Frontal cortex (tissue), 4 donors: ENCODE data around the gene CCDC91. TPM values are rescaled to one million over a fixed set of nuclear protein-coding genes. Genes with fewer than 3 reads are reported as not detected.

Experiments used
- DNase-seq, 2 donors: peaks; one replicate each; pipeline ENCODE4 v3.0.0; 2012; ENCODE audit warnings: low spot score in 2 of 2
- FAIRE-seq: peaks from 2 replicates; lab custom pipeline; 2012; peaks lifted over from hg19 to GRCh38; lab: Jason Lieb, UNC
- total RNA-seq: library from RNA; depleted of rRNA; stranded (reverse); fragments of >200 nt; gene quantifications from one replicate; pipeline ENCODE4 v1.2.3, GENCODE V29; 2014
- donor health status: control.
- donor health status: control.
- donor health status: control.

CCDC91 gene
- total RNA-seq, 1 donor from 2014 or later = 115 TPM

- no peak for DNase-seq
- FAIRE-seq = no peak
Observed at GRCh38 chr12:28497889-28498411, 307.7 kb downstream of the CCDC91 start.

- FAIRE-seq = no peak
- DNase-seq = no peak
Observed at GRCh38 chr12:28498850-28499249, 308.6 kb downstream of the CCDC91 start.

GRCh38 chr12:28500373-28501024 lies 310.2 kb downstream of the CCDC91 start:
- no peak for DNase-seq
- no peak for FAIRE-seq

- no peak for FAIRE-seq
- DNase-seq = no peak
Observed at GRCh38 chr12:28506271-28506670, 316.0 kb downstream of the CCDC91 start.

GRCh38 chr12:28507033-28507432 lies 316.8 kb downstream of the CCDC91 start:
- DNase-seq = no peak
- no peak for FAIRE-seq

GRCh38 chr12:28507867-28508266 lies 317.6 kb downstream of the CCDC91 start:
- FAIRE-seq (no peak), DNase-seq (no peak)

- FAIRE-seq (no peak), DNase-seq (no peak)
Observed at GRCh38 chr12:28512406-28512805, 322.1 kb downstream of the CCDC91 start.

- DNase-seq = no peak
- no peak for FAIRE-seq
Observed at GRCh38 chr12:28512876-28513275, 322.6 kb downstream of the CCDC91 start.

- DNase-seq (no peak), FAIRE-seq (no peak)
Observed at GRCh38 chr12:28513983-28514382, 323.7 kb downstream of the CCDC91 start.

- no peak for FAIRE-seq
Observed at GRCh38 chr12:28517101-28517500, 326.8 kb downstream of the CCDC91 start.

GRCh38 chr12:28527631-28528249 lies 337.5 kb downstream of the CCDC91 start:
- FAIRE-seq (no peak), DNase-seq (no peak)

More at GRCh38 chr12:28517101-28517500, 326.8 kb downstream of the CCDC91 start:
- no peak for DNase-seq

GRCh38 chr12:28535216-28535615 lies 345.0 kb downstream of the CCDC91 start:
- FAIRE-seq (no peak), DNase-seq (no peak)

- FAIRE-seq (no peak), DNase-seq (no peak)
Observed at GRCh38 chr12:28536088-28536487, 345.8 kb downstream of the CCDC91 start.

- FAIRE-seq (no peak), DNase-seq (no peak)
Observed at GRCh38 chr12:28537474-28537873, 347.2 kb downstream of the CCDC91 start.

GRCh38 chr12:28539691-28540323 lies 349.6 kb downstream of the CCDC91 start:
- no peak for DNase-seq
- FAIRE-seq = no peak

- DNase-seq (no peak), FAIRE-seq (no peak)
Observed at GRCh38 chr12:28540324-28540714, 350.1 kb downstream of the CCDC91 start.

- no peak for FAIRE-seq
- no peak for DNase-seq
Observed at GRCh38 chr12:28543021-28543890, 353.0 kb downstream of the CCDC91 start.

GRCh38 chr12:28550757-28551704 lies 360.8 kb downstream of the CCDC91 start:
- DNase-seq = no peak
- FAIRE-seq = no peak
